BLaER1 treated with 17β-estradiol and CSF1 and Interleukin-3, amounts not matched to agents 10 nM and 100 nM (cell line): ENCODE results near the gene DNMT3B.

ENCODE experiments used
- H3K27ac ChIP-seq, 11 experiments: shearing (Covaris generic); formaldehyde crosslinking; 2 replicates each; pipeline ENCODE4 v1.8.1; 2022
- H3K27me3 ChIP-seq, 11 experiments: shearing (Covaris generic); formaldehyde crosslinking; 2 replicates each; pipeline ENCODE4 v1.8.1; 2022
- H3K36me3 ChIP-seq, 11 experiments: shearing (Covaris generic); formaldehyde crosslinking; 2 replicates each; pipeline ENCODE4 v1.8.1; 2022
- H3K4me1 ChIP-seq, 10 experiments: shearing (Covaris generic); formaldehyde crosslinking; 2 replicates each; pipeline ENCODE4 v1.8.1; 2022
- H3K4me2 ChIP-seq, 11 experiments: shearing (Covaris generic); formaldehyde crosslinking; 2 replicates each; pipeline ENCODE4 v1.8.1; 2022
- H3K4me3 ChIP-seq, 10 experiments: shearing (Covaris generic); formaldehyde crosslinking; 2 replicates each; pipeline ENCODE4 v1.8.1; 2022
- H3K9ac ChIP-seq, 11 experiments: shearing (Covaris generic); formaldehyde crosslinking; 2 replicates each; pipeline ENCODE4 v1.8.1; 2022
- H3K9me3 ChIP-seq, 11 experiments: shearing (Covaris generic); formaldehyde crosslinking; replicated peaks in 1 of 11; 2 replicates each; pipeline ENCODE4 v1.8.1; 2022
- H4K20me1 ChIP-seq, 11 experiments: shearing (Covaris generic); formaldehyde crosslinking; 2 replicates each; pipeline ENCODE4 v1.8.1; 2022
- Cebpa-rat ChIP-seq, 11 experiments: shearing (Covaris generic); IDR thresholded peaks; 2 replicates each; pipeline ENCODE4 v1.8.1; 2022

Gene DNMT3B

DNA sequence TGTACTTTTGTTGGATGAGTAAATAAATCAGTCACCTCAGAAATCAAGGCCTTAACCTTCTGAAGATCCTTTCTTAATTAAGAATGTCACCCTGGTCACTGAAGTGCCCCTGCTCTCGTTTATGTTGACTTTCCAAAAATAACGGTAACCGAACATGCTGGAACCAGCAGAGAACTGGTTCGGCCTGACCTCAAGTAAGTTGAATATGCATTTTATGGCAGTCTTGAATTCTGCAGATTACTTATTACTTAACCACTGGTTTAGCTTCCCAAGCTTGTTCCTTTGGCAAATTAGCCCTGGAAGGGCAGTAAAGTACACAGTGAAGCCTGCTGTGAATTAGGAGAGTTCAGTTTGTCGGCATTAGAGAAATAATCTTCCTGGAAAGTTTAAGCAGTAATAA, 69.8 kb downstream of the DNMT3B start:
- Histone ChIP-seq H4K20me1 (peaks cover 76 to 100% (median 98%) of the 10 kb centered on the region in 11 experiments; a peak in 21 of 22 replicates), H3K4me1 (peaks cover 0 to 43% (median 19%) of the 10 kb centered on the region in 10 experiments; a peak in 17 of 20 replicates), H3K27me3 (no peaks in the 10 kb centered on the region), H3K4me2 (no peak overlapping the region), H3K9ac (no peak overlapping the region), H3K4me3 (no peak overlapping the region), H3K27ac (no peak overlapping the region), H3K36me3 (peaks cover 74 to 100% (median 98%) of the 10 kb centered on the region in 11 experiments), H3K9me3 (no peaks in the 10 kb centered on the region)
- TF ChIP-seq Cebpa-rat (IDR thresholded peaks at IDR 0.05): no peak

DNA sequence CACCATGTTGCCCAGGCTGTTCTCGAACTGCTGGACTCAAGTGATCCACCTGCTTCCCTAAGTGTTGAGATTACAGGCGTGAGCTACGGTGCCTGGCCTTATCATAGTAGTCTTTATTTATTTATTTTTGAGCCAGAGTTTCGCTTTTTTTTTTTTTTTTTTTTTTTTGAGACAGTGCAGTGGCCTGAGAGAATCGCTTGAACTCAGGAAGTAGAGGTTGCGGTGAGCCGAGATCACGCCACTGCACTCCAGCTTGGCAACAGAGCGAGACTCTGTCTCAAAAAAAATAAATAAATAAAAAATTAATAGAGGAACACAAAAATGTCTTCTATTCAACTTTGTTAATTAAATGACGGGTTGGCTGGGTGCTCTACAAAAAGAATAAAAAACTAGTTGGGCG, 70.5 kb downstream of the DNMT3B start:
- peaks cover 0 to 40% (median 19%) of the 10 kb centered on the region in 10 experiments; a peak in 17 of 20 replicates for H3K4me1 ChIP-seq
- peaks cover 79 to 100% (median 97%) of the 10 kb centered on the region in 11 experiments; a peak in 21 of 22 replicates for H4K20me1 ChIP-seq
- no peak overlapping the region for H3K4me3 ChIP-seq
- no peaks in the 10 kb centered on the region for H3K9me3 ChIP-seq
- no peak overlapping the region for H3K9ac ChIP-seq
- H3K36me3 ChIP-seq: peaks cover 74 to 100% (median 98%) of the 10 kb centered on the region in 11 experiments
- no peak overlapping the region for H3K27ac ChIP-seq
- H3K4me2 ChIP-seq: no peak overlapping the region
- TF ChIP-seq Cebpa-rat (IDR thresholded peaks at IDR 0.05): no peak
- no peaks in the 10 kb centered on the region for H3K27me3 ChIP-seq

DNA sequence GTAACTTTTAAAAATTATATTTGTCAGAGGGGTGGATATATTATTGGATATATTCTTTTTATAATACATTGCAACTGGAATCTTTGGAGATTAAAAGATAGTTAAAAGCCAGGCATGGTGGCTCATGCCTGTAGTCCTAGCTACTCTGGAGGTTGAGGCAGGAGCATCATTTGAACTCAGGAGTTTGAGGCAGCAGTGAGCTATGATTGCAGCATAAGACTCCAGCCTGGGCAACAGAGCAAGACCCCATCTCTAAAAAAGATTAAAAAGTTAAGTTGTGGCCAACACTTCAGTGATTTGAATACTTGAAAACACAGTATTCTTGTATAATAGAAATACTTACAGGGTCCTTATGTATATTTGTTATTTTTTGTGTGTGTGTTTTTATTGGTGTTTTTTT, 72.8 kb downstream of the DNMT3B start:
- no peak overlapping the region for H3K27ac ChIP-seq
- no peak overlapping the region for H3K4me2 ChIP-seq
- peaks cover 79 to 100% (median 98%) of the 10 kb centered on the region in 11 experiments for H3K36me3 ChIP-seq
- H3K4me3 ChIP-seq: no peak overlapping the region
- TF ChIP-seq Cebpa-rat (IDR thresholded peaks at IDR 0.05): no peak
- H3K27me3 ChIP-seq: no peaks in the 10 kb centered on the region
- no peak overlapping the region for H3K9ac ChIP-seq
- H3K9me3 ChIP-seq: no peaks in the 10 kb centered on the region
- H4K20me1 ChIP-seq: peaks cover 79 to 100% (median 97%) of the 10 kb centered on the region in 11 experiments; a peak in 21 of 22 replicates
- H3K4me1 ChIP-seq: peaks cover 0 to 21% (median 12%) of the 10 kb centered on the region in 10 experiments; a peak in 18 of 20 replicates

GRCh38 chr20:32837157-32837556, 75.0 kb downstream of the DNMT3B start:
- Histone ChIP-seq H4K20me1 (peaks cover 75 to 99% (median 96%) of the 10 kb centered on the region in 11 experiments; a peak in 21 of 22 replicates), H3K9ac (no peak overlapping the region), H3K4me1 (peaks cover 7 to 25% (median 17%) of the 10 kb centered on the region in 10 experiments; a peak in 19 of 20 replicates), H3K36me3 (peaks cover 84 to 100% (median 98%) of the 10 kb centered on the region in 11 experiments), H3K27me3 (no peaks in the 10 kb centered on the region), H3K9me3 (no peaks in the 10 kb centered on the region), H3K27ac (no peak overlapping the region), H3K4me3 (no peak overlapping the region), H3K4me2 (no peak overlapping the region)
- TF ChIP-seq Cebpa-rat (IDR thresholded peaks at IDR 0.05): no peak

DNA sequence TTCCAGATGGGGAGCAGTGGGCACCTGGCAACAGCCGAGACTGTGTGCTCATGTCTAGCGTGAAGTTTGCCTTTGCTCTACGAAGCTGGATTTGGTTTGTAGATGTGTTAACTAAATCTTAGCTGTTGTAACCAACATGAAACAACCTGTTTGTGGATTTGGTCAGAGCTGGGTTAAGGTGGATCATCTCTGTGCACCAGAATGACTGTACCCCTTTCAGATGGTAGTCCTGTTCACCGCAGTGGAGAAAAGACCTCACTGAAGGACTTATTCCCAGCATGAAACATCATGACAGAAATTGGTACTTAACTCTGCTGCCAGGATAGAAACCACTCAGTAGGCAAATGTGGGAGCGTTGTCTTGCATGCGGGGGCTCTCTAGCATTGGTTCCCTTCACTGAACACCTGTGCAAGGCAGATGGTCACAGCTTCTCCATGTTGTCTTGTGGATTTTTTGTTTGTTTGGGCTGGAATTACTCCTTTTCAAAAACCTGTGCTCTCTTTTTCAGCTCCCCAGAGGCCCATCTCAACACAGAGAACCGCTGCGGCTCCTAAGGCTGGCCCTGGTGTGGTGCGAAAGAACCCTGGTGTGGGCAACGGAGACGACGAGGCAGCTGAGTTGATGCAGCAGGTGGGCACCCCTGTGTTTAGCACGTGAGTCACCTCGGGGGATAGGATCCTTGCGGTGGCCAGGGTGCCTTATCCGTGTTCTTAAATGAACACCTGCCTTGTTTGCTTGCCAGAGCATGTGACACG, 77.2 kb downstream of the DNMT3B start:
- Histone ChIP-seq H3K4me1 (peaks cover 7 to 25% (median 16%) of the 10 kb centered on the region in 10 experiments; a peak in 19 of 20 replicates), H3K27ac (no peak overlapping the region), H3K4me2 (no peak overlapping the region; a peak in 1 of 22 replicates), H3K27me3 (no peaks in the 10 kb centered on the region), H3K9ac (no peak overlapping the region), H3K36me3 (peaks cover 90 to 100% (median 98%) of the 10 kb centered on the region in 11 experiments), H3K4me3 (no peak overlapping the region), H3K9me3 (no peaks in the 10 kb centered on the region), H4K20me1 (peaks cover 76 to 99% (median 97%) of the 10 kb centered on the region in 11 experiments)
- no peak for TF ChIP-seq Cebpa-rat (IDR thresholded peaks at IDR 0.05)

- no peak for TF ChIP-seq Cebpa-rat (IDR thresholded peaks at IDR 0.05)
Observed at GRCh38 chr20:32839982-32840285, 77.7 kb downstream of the DNMT3B start.

DNA sequence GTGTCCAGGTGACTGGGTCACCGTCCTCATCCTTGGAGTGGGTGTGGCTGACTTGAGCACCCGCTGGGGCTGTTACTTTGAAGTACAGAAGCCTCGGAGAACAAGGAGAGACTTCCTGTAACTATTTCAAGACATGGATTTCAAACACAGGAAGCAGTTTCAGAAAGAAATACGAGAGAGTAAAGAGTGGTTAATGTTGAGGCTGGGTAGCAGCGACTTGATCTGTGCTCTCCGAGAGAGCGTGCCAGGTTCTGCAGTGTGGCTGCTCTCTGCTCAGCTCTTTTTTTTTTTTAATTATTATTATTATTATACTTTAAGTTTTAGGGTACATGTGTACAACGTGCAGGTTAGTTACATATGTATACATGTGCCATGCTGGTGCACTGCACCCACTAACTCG, 79.0 kb downstream of the DNMT3B start:
- H3K27ac ChIP-seq: peak overlapping the region in 4 of 11 experiments; percentile 9 to 27 (median 16); a peak in 2 of 22 replicates
- no peaks in the 10 kb centered on the region for H3K27me3 ChIP-seq
- peaks cover 8 to 24% (median 16%) of the 10 kb centered on the region in 10 experiments; a peak in 19 of 20 replicates for H3K4me1 ChIP-seq
- no peak overlapping the region; a peak in 3 of 22 replicates for H3K9ac ChIP-seq
- peaks cover 98 to 100% (median 98%) of the 10 kb centered on the region in 11 experiments for H3K36me3 ChIP-seq
- TF ChIP-seq Cebpa-rat (IDR thresholded peaks at IDR 0.05): no peak
- peak overlapping the region in 10 of 11 experiments; percentile 12 to 79 (median 54); a peak in 18 of 22 replicates for H3K4me2 ChIP-seq
- H3K4me3 ChIP-seq: no peak overlapping the region
- H4K20me1 ChIP-seq: peaks cover 80 to 100% (median 98%) of the 10 kb centered on the region in 11 experiments
- H3K9me3 ChIP-seq: no peaks in the 10 kb centered on the region

More at GRCh38 chr20:32839982-32840285, 77.7 kb downstream of the DNMT3B start:
- H3K4me3 ChIP-seq: no peak overlapping the region
- H3K36me3 ChIP-seq: peaks cover 93 to 100% (median 98%) of the 10 kb centered on the region in 11 experiments
- no peaks in the 10 kb centered on the region for H3K9me3 ChIP-seq
- no peak overlapping the region; a peak in 1 of 22 replicates for H3K4me2 ChIP-seq
- H3K27ac ChIP-seq: no peak overlapping the region
- no peaks in the 10 kb centered on the region for H3K27me3 ChIP-seq
- H3K9ac ChIP-seq: no peak overlapping the region
- peaks cover 7 to 25% (median 16%) of the 10 kb centered on the region in 10 experiments; a peak in 19 of 20 replicates for H3K4me1 ChIP-seq
- H4K20me1 ChIP-seq: peaks cover 78 to 100% (median 97%) of the 10 kb centered on the region in 11 experiments

- Histone ChIP-seq H3K4me1 (peaks cover 8 to 21% (median 16%) of the 10 kb centered on the region in 10 experiments; a peak in 19 of 20 replicates), H3K4me3 (no peak overlapping the region), H3K9me3 (no peaks in the 10 kb centered on the region), H3K36me3 (peaks cover 98 to 100% (median 98%) of the 10 kb centered on the region in 11 experiments), H3K27ac (no peak overlapping the region), H4K20me1 (peaks cover 80 to 100% (median 98%) of the 10 kb centered on the region in 11 experiments), H3K9ac (no peak overlapping the region), H3K4me2 (no peak overlapping the region), H3K27me3 (no peaks in the 10 kb centered on the region)
- no peak for TF ChIP-seq Cebpa-rat (IDR thresholded peaks at IDR 0.05)
Observed at GRCh38 chr20:32841632-32842031, 79.4 kb downstream of the DNMT3B start.
